ENCODE data around the gene MCCC1.
"Not testable (repeated sequence)": the region's sequence is repeated elsewhere in the genome, so short reads cannot be mapped to it uniquely, and the experiment has no call there.

- TF ChIP-seq EZH2 (IDR thresholded peaks at IDR 0.05; ENCODE audit: borderline replicate concordance); CTCF (IDR thresholded peaks at IDR 0.05; ENCODE audit: poor library complexity); EZH2phosphoT487 (IDR thresholded peaks at IDR 0.05; ENCODE audit: low read depth, severe bottlenecking, unreplicated experiment): not testable (repeated sequence)
Measured at GRCh38 chr3:182993486-182994201, 105.7 kb downstream of the MCCC1 start.

All from hepatocyte (in vitro differentiated cells).